ENCODE data around the gene GPATCH4. TPM values are rescaled to one million over a fixed set of nuclear protein-coding genes. Genes with fewer than 3 reads are reported as not detected.

GPATCH4 gene
- total and polyA plus RNA-seq, 10 of the 15 experiments (the other 5 are each of a cell fraction or from before 2014, with no cell fraction given), result 35.5 to 111 (median 73.9) TPM

DNA sequence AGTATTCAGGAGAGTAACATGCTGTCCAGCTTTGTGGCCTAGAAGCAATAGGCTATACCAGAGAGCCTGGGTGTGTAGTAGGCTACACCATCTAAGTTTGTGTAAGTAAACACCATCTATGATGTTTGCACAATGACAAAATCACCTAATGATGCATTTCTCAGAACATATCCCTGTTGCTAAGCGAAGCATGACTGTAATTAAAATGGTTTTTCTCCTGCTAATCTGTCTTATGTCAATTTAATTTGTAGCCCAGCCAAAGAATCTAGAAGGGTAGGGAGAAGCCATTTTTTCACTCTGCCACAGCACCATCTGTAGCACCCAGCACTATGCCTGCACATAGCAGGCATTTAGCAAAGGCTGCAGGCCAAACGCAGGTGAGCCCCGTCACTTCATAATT lies 23.7 kb downstream of the GPATCH4 start:
- no peak overlapping the region for H3K9ac ChIP-seq (ENCODE audit: control insufficient read depth, insufficient read depth, low read length)
- no peak for FAIRE-seq
- no peak overlapping the region for H3K4me2 ChIP-seq (ENCODE audit: control insufficient read depth, insufficient read depth)
- intact Hi-C loops (cut with micrococcal nuclease; ENCODE audit: unreplicated experiment), result no loop called here
- H3K79me2 ChIP-seq (ENCODE audit: control insufficient read depth, insufficient read depth, low read length), result no peaks in the 10 kb centered on the region
- no peak overlapping the region for H3K4me3 ChIP-seq
- ChIA-PET POLR2A (interaction anchor here (1.2 kb wide), 1 partner anchor 16 kb away, joined by 3 read pairs; no protein-coding TSS in a partner anchor), SMC1A (ENCODE audit: uncharacterized antibody, unreplicated experiment) (interaction anchor here (1.0 kb wide), 1 partner anchor 31 kb away, joined by 3 read pairs; no protein-coding TSS in a partner anchor), CTCF (interaction anchor here (0.6 to 5.7 kb wide), 3 partner anchors 44 to 149 kb away, joined by 3 to 25 read pairs (median 4); no protein-coding TSS in a partner anchor), RAD21 (ENCODE audit: unreplicated experiment) (interaction anchor here (1.3 to 1.9 kb wide), 2 partner anchors 77 to 120 kb away, joined by 4 read pairs; partner anchors contain the start of gene MEF2D)
- no peaks in the 10 kb centered on the region for H4K20me1 ChIP-seq (ENCODE audit: control insufficient read depth, insufficient read depth)
- WGBS (ENCODE audit: insufficient coverage, insufficient replicate concordance, low lambda C conversion rate, missing lambda C conversion rate), result 43% methylated on average over 3 of the region's 3 CpGs
- no peaks in the 10 kb centered on the region for H3K9me3 ChIP-seq (replicated peaks; ENCODE audit: control insufficient read depth, insufficient read depth, low read length)
- no peak for ATAC-seq
- no TSS peak for BruUV-seq (replicated peaks)
- H2AFZ ChIP-seq (ENCODE audit: control insufficient read depth, low read depth, low read length), result no peak overlapping the region
- peaks cover 9% of the 10 kb centered on the region for H3K4me1 ChIP-seq (ENCODE audit: control insufficient read depth, insufficient read depth, low read length)
- in situ Hi-C loops (cut with MboI), result no loop called here
- no peak for DNase-seq (ENCODE audit: low read depth, low spot score)
- no peaks in the 10 kb centered on the region for H3K36me3 ChIP-seq (ENCODE audit: control insufficient read depth in 2 of 2, insufficient read depth in 2 of 2, low read length in 1 of 2)
- H3K27ac ChIP-seq (ENCODE audit: control insufficient read depth, insufficient read depth), result no peak overlapping the region
- TF ChIP-seq SREBF2 (IDR thresholded peaks at IDR 0.05; ENCODE audit: low read length) (no peak), IKZF1 (conservative IDR thresholded peaks at IDR 0.05) (no peak), EGR1 (IDR thresholded peaks at IDR 0.05; ENCODE audit: borderline replicate concordance in 1 of 2, low read depth in 2 of 2, low read length in 2 of 2) (no peak), ETV6 (conservative IDR thresholded peaks at IDR 0.05 in 1 of 2, IDR thresholded peaks at IDR 0.05 in 1 of 2; ENCODE audit: borderline replicate concordance in 1 of 2, low read depth in 1 of 2) (no peak)
- no peaks in the 10 kb centered on the region; a peak in 1 of 4 replicates for H3K27me3 ChIP-seq (replicated peaks in 1 of 2; ENCODE audit: control insufficient read depth in 2 of 2, insufficient read depth in 2 of 2, low read length in 1 of 2)

GRCh38 chr1:156574039-156574633 lies 27.1 kb downstream of the GPATCH4 start:
- in situ Hi-C loops (cut with MboI), result no loop called here
- ChIA-PET SMC1A (ENCODE audit: uncharacterized antibody, unreplicated experiment) (interaction anchor here (0.8 to 1.1 kb wide), 3 partner anchors 66 to 100 kb away, joined by 3 read pairs; no protein-coding TSS in a partner anchor), CTCF (interaction anchor here (1.2 to 2.8 kb wide), 3 partner anchors 34 to 79 kb away, joined by 3 to 9 read pairs (median 3); no protein-coding TSS in a partner anchor), RAD21 (ENCODE audit: unreplicated experiment) (no interaction called here), POLR2A (no interaction called here)
- no peaks in the 10 kb centered on the region for H3K9me3 ChIP-seq (replicated peaks; ENCODE audit: control insufficient read depth, insufficient read depth, low read length)
- no peak overlapping the region for H2AFZ ChIP-seq (ENCODE audit: control insufficient read depth, low read depth, low read length)
- 0 out of 2 replicates have a peak, but pooled peaks cover 3% of the 10 kb centered on the region for H3K4me1 ChIP-seq (ENCODE audit: control insufficient read depth, insufficient read depth, low read length)
- H3K9ac ChIP-seq (ENCODE audit: control insufficient read depth, insufficient read depth, low read length), result no peak overlapping the region
- ATAC-seq (no peak), DNase-seq (ENCODE audit: low read depth, low spot score) (no peak), FAIRE-seq (no peak)
- H3K4me3 ChIP-seq, result no peak overlapping the region
- H3K27me3 ChIP-seq (replicated peaks in 1 of 2; ENCODE audit: control insufficient read depth in 2 of 2, insufficient read depth in 2 of 2, low read length in 1 of 2), result no peaks in the 10 kb centered on the region; a peak in 1 of 4 replicates
- no peak overlapping the region for H3K4me2 ChIP-seq (ENCODE audit: control insufficient read depth, insufficient read depth)
- intact Hi-C loops (cut with micrococcal nuclease; ENCODE audit: unreplicated experiment), result no loop called here
- no peaks in the 10 kb centered on the region for H3K79me2 ChIP-seq (ENCODE audit: control insufficient read depth, insufficient read depth, low read length)
- BruUV-seq (replicated peaks), result no TSS peak
- H4K20me1 ChIP-seq (ENCODE audit: control insufficient read depth, insufficient read depth), result no peaks in the 10 kb centered on the region
- no peaks in the 10 kb centered on the region for H3K36me3 ChIP-seq (ENCODE audit: control insufficient read depth in 2 of 2, insufficient read depth in 2 of 2, low read length in 1 of 2)
- no peak overlapping the region for H3K27ac ChIP-seq (ENCODE audit: control insufficient read depth, insufficient read depth)
- WGBS (ENCODE audit: insufficient coverage, insufficient replicate concordance, low lambda C conversion rate, missing lambda C conversion rate), result 24% methylated on average over 2 of the region's 2 CpGs
- TF ChIP-seq PAX8 (IDR thresholded peaks at IDR 0.05) (no peak), ZNF207 (IDR thresholded peaks at IDR 0.05; ENCODE audit: borderline replicate concordance) (no peak), YY1 (IDR thresholded peaks at IDR 0.05; ENCODE audit: low read depth, low read length) (no peak), IRF4 (IDR thresholded peaks at IDR 0.05; ENCODE audit: low read depth, low read length) (no peak), CEBPB (IDR thresholded peaks at IDR 0.05; ENCODE audit: borderline replicate concordance in 1 of 2, low read depth in 2 of 2, low read length in 2 of 2) (no peak), SUZ12 (IDR thresholded peaks at IDR 0.05; ENCODE audit: unreplicated experiment) (no peak), TCF12 (IDR thresholded peaks at IDR 0.05; ENCODE audit: low read depth, low read length) (no peak), DPF2 (IDR thresholded peaks at IDR 0.05) (no peak), FOXK2 (IDR thresholded peaks at IDR 0.05) (no peak), POU2F2 (IDR thresholded peaks at IDR 0.05; ENCODE audit: borderline replicate concordance, low read depth, low read length) (no peak), IKZF2 (IDR thresholded peaks at IDR 0.05) (no peak)
- TF ChIP-seq, protein P1, sequence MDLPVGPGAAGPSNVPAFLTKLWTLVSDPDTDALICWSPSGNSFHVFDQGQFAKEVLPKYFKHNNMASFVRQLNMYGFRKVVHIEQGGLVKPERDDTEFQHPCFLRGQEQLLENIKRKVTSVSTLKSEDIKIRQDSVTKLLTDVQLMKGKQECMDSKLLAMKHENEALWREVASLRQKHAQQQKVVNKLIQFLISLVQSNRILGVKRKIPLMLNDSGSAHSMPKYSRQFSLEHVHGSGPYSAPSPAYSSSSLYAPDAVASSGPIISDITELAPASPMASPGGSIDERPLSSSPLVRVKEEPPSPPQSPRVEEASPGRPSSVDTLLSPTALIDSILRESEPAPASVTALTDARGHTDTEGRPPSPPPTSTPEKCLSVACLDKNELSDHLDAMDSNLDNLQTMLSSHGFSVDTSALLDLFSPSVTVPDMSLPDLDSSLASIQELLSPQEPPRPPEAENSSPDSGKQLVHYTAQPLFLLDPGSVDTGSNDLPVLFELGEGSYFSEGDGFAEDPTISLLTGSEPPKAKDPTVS (IDR thresholded peaks at IDR 0.05; ENCODE audit: low read depth, low read length), result no peak
